ENCODE results near the gene PCID2.

PCID2 gene

DNA sequence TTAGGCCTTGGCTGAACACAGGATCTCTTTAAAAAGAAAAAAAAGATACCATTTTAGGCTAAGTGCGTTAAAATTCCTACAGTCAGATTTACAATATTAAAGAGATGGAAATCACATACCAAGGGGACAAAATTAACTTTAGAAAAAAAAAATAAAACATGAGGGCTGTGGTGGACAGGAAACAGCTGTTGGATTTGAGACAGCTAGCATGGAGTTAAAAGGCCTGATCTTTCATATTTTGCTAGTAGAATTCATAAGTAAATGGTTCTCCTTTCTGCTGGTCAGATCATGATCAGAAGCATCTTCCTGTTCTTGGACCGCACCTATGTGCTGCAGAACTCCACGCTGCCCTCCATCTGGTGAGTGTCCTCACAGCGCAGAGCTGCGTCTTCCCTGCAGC, 20.7 kb upstream of the PCID2 start:
- no peak for DNase-seq (ENCODE audit: low spot score)
- in situ Hi-C loops (cut with MboI; ENCODE audit: low sequenced_read_pairs, unreplicated experiment) = no loop called here
- TF ChIP-seq, protein P1, sequence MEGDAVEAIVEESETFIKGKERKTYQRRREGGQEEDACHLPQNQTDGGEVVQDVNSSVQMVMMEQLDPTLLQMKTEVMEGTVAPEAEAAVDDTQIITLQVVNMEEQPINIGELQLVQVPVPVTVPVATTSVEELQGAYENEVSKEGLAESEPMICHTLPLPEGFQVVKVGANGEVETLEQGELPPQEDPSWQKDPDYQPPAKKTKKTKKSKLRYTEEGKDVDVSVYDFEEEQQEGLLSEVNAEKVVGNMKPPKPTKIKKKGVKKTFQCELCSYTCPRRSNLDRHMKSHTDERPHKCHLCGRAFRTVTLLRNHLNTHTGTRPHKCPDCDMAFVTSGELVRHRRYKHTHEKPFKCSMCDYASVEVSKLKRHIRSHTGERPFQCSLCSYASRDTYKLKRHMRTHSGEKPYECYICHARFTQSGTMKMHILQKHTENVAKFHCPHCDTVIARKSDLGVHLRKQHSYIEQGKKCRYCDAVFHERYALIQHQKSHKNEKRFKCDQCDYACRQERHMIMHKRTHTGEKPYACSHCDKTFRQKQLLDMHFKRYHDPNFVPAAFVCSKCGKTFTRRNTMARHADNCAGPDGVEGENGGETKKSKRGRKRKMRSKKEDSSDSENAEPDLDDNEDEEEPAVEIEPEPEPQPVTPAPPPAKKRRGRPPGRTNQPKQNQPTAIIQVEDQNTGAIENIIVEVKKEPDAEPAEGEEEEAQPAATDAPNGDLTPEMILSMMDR (IDR thresholded peaks at IDR 0.05; ENCODE audit: borderline replicate concordance, control extremely low read depth, extremely low read depth, insufficient read depth, missing control alignments) = no peak

DNA sequence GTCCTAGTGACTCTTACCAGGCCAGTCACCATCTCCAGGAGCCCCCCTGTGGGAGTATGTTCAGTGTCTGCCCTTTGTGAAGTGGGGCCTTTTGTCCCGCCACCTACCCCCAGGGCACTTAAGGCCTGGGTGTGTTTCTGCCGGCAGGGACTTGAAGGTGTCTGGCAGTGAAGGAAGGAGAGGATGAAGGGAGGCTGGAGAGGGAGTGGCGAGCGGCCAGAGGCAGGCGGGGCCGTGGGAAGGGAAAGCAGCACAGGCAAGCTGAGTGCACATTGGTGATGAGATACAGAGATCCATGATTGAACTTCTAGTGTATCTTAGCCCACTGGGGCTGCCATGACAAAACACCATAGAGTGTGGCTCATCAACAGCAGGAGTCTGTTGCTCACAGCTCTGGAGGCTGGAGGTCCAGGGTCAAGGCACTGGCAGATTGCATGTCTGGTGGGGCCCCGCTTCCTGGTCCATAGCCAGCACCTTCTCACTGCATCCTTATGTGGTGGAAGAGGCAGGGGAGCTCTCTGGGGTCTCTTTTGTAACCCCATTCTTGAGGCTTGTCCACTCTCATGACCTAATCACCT, 18.5 kb upstream of the PCID2 start:
- in situ Hi-C loops (cut with MboI; ENCODE audit: low sequenced_read_pairs, unreplicated experiment) = no loop called here
- TF ChIP-seq, protein P1 (IDR thresholded peaks at IDR 0.05; ENCODE audit: borderline replicate concordance, control extremely low read depth, extremely low read depth, insufficient read depth, missing control alignments) = no peak
- no peak for DNase-seq (ENCODE audit: low spot score)

DNA sequence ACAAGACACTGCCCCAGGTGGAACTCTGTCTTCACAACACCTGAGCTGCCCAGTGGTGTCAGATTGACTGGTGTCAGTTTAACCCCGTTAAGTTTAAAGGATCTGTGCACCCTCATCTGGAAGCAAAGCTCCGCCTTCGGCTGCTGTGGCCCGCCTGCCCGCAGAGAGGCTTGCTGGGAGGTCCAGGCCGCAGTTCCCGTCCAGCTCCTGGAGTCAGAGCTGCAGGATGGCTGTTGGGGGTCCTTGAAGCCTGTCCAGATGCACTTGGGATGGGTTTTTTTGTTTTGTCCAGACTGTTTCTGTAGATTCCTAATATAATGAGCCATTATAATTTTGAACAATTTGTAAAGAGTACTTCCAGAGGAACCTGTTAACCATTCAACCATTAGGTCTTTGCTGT, 17.0 kb upstream of the PCID2 start:
- TF ChIP-seq, protein P1 (IDR thresholded peaks at IDR 0.05; ENCODE audit: borderline replicate concordance, control extremely low read depth, extremely low read depth, insufficient read depth, missing control alignments) = no peak
- in situ Hi-C loops (cut with MboI; ENCODE audit: low sequenced_read_pairs, unreplicated experiment) = no loop called here
- no peak for DNase-seq (ENCODE audit: low spot score)

DNA sequence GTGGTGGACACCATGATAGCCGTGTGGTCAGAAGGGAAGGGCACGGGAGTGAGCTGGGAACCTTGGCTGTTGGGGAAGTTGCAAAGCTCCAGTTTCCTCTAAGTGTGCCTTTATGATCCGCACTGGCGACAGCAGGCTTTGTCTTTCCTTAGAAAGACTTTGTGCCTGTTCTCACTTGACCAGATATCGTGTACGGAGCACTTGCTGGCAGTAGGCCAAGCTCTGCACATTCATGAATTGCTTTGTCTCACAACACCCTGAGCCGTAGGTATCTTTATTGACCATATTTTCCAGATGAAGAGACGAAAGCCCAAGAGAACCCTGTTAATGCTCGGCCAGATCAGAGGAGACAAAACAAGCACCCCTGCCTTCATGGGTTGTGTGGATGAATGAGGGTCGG, 16.0 kb upstream of the PCID2 start:
- DNase-seq (ENCODE audit: low spot score) = no peak
- TF ChIP-seq, protein P1 (IDR thresholded peaks at IDR 0.05; ENCODE audit: borderline replicate concordance, control extremely low read depth, extremely low read depth, insufficient read depth, missing control alignments) = no peak
- in situ Hi-C loops (cut with MboI; ENCODE audit: low sequenced_read_pairs, unreplicated experiment) = no loop called here

DNA sequence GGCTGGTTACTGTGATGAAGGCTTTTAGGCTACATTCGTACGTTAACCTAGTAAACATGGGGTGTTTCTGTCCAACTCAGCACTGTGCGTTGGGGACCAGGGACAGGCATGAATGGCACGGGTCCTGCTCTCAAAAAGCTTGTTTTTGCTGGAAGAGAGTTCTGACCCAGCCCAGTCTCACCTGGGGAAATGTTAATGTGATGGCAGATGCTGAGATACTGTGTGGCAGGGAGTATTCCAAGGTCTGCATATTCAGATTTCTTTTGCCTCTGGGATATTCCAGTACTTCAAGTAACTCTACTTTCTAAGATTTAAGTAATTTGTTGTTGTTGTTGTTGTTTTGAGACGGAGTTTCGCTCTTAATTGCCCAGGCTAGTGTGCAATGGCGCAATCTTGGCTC, 14.6 kb upstream of the PCID2 start:
- in situ Hi-C loops (cut with MboI; ENCODE audit: low sequenced_read_pairs, unreplicated experiment) = no loop called here
- TF ChIP-seq, protein P1 (IDR thresholded peaks at IDR 0.05; ENCODE audit: borderline replicate concordance, control extremely low read depth, extremely low read depth, insufficient read depth, missing control alignments) = no peak
- DNase-seq (ENCODE audit: low spot score) = no peak

DNA sequence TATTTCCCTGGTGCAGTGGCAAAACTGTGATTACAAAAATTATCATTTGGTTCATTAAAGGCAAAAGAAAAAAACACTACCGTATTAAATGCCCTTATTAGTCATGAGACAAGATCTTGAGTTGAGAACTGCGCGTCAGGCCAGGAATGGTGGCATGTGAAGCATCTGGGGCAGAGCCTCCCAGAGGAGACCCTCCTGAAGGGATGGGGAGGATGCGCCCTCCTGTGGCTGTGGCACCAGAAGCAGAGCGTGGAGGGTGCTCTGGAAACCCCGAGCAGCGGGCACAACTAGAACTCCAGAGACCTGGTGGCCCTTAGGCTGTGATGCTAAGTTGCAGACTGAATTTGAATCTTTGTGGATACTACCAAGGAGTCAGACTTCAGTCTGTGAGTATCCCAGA, 12.4 kb upstream of the PCID2 start:
- in situ Hi-C loops (cut with MboI; ENCODE audit: low sequenced_read_pairs, unreplicated experiment) = no loop called here
- DNase-seq (ENCODE audit: low spot score) = no peak
- TF ChIP-seq, protein P1 (IDR thresholded peaks at IDR 0.05; ENCODE audit: borderline replicate concordance, control extremely low read depth, extremely low read depth, insufficient read depth, missing control alignments) = no peak

All from GM13976 (cell line).